Mammary epithelial cell (primary cell): ENCODE measurements around the gene DIAPH2.

ENCODE experiments used
- EZH2 ChIP-seq: IDR thresholded peaks from 2 replicates; pipeline ENCODE4 v1.6.1; 2012; ENCODE audit warnings: low read length, inconsistent platforms, borderline replicate concordance
- TF ChIP-seq, protein P1 (sequence below), 2 donors: IDR thresholded peaks in 1 of 2; conservative IDR thresholded peaks in 1 of 2; 2 replicates each; pipeline ENCODE4 v1.5.1; 2011 to 2012; ENCODE audit warnings: inconsistent platforms in 2 of 2, low read length in 2 of 2, mild to moderate bottlenecking in 2 of 2, control low read depth in 1 of 2, low read depth in 1 of 2; ENCODE audit not compliant: insufficient read depth in 1 of 2; ENCODE audit errors: extremely low read depth in 1 of 2

- TF ChIP-seq, protein P1, sequence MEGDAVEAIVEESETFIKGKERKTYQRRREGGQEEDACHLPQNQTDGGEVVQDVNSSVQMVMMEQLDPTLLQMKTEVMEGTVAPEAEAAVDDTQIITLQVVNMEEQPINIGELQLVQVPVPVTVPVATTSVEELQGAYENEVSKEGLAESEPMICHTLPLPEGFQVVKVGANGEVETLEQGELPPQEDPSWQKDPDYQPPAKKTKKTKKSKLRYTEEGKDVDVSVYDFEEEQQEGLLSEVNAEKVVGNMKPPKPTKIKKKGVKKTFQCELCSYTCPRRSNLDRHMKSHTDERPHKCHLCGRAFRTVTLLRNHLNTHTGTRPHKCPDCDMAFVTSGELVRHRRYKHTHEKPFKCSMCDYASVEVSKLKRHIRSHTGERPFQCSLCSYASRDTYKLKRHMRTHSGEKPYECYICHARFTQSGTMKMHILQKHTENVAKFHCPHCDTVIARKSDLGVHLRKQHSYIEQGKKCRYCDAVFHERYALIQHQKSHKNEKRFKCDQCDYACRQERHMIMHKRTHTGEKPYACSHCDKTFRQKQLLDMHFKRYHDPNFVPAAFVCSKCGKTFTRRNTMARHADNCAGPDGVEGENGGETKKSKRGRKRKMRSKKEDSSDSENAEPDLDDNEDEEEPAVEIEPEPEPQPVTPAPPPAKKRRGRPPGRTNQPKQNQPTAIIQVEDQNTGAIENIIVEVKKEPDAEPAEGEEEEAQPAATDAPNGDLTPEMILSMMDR (conservative IDR thresholded peaks at IDR 0.05 in 1 of 2, IDR thresholded peaks at IDR 0.05 in 1 of 2; ENCODE audit: extremely low read depth in 1 of 2, insufficient read depth in 1 of 2, low read depth in 1 of 2, low read length in 2 of 2): no peak
- TF ChIP-seq EZH2: no peak
Measured at GRCh38 chrX:97306771-97307470, 622.3 kb downstream of the DIAPH2 start.
